Natural killer cell (primary cell): Measurements from ENCODE around the gene NOLC1. TPM values are rescaled to one million over a fixed set of nuclear protein-coding genes. Genes with fewer than 3 reads are reported as not detected.

Experiments used
- ATAC-seq, 3 donors: fragments of 150-1000 bp in 2 of 3; fragments of 200-7000 bp in 1 of 3; cut with Tn5 transposase; 1 replicate in 1 of 3; 2 replicates in 2 of 3; pipeline ENCODE4 v1.10.0; 2021; ENCODE audit warnings: mild to moderate bottlenecking in 2 of 3, moderate library complexity in 2 of 3
- DNase-seq, 2 donors: peaks; one replicate each; pipeline versions ENCODE4 v3.0.0 to v3.0.0-alpha.2; 2013 to 2021; ENCODE audit warnings: mixed read lengths in 1 of 2
- H3K27ac ChIP-seq: one replicate; pipeline ENCODE4 v1.5.1; 2013; ENCODE audit warnings: mild to moderate bottlenecking, low read length
- H3K27me3 ChIP-seq: one replicate; pipeline ENCODE4 v1.6.1; 2013; ENCODE audit warnings: low read length; ENCODE audit not compliant: control insufficient read depth, insufficient read depth
- H3K36me3 ChIP-seq: one replicate; pipeline ENCODE4 v1.6.1; 2013; ENCODE audit warnings: low read length; ENCODE audit not compliant: control insufficient read depth, insufficient read depth
- H3K4me1 ChIP-seq: one replicate; pipeline ENCODE4 v1.6.1; 2013; ENCODE audit warnings: low read length; ENCODE audit not compliant: control insufficient read depth, insufficient read depth
- H3K4me3 ChIP-seq: one replicate; pipeline ENCODE4 v1.5.1; 2013; ENCODE audit warnings: low read length
- H3K9me3 ChIP-seq: one replicate; pipeline ENCODE4 v1.6.1; 2013; ENCODE audit warnings: low read length; ENCODE audit not compliant: control insufficient read depth, insufficient read depth
- H3K27ac Mint-ChIP-seq, 2 donors: one replicate each; pipeline ENCODE4 v1.8.0; 2022; ENCODE audit warnings: mild to moderate bottlenecking in 2 of 2, mixed read lengths in 2 of 2, moderate library complexity in 1 of 2
- H3K27me3 Mint-ChIP-seq, 2 donors: one replicate each; pipeline ENCODE4 v1.8.0; 2022; ENCODE audit warnings: low read depth in 2 of 2, mixed read lengths in 2 of 2
- H3K36me3 Mint-ChIP-seq: one replicate; pipeline ENCODE4 v1.8.0; 2022; ENCODE audit warnings: mixed read lengths
- H3K4me1 Mint-ChIP-seq, 2 donors: one replicate each; pipeline ENCODE4 v1.8.0; 2022; ENCODE audit warnings: mixed read lengths in 2 of 2
- H3K4me3 Mint-ChIP-seq: one replicate; pipeline ENCODE4 v1.8.0; 2022; ENCODE audit warnings: mild to moderate bottlenecking, moderate library complexity, mixed read lengths
- H3K9me3 Mint-ChIP-seq, 2 donors: one replicate each; pipeline ENCODE4 v1.8.0; 2022; ENCODE audit warnings: mixed read lengths in 2 of 2
- WGBS: methylation state at CpG from one replicate; pipeline ENCODE4 v1.1.7; 2013; ENCODE audit warnings: missing lambda C conversion rate; ENCODE audit not compliant: insufficient coverage; 5-methylcytosine and 5-hydroxymethylcytosine counted together
- intact Hi-C: fragments of 100-400 bp; cut with micrococcal nuclease; formaldehyde crosslinking; loops from one replicate; pipeline ENCODE4 v1.14.2; 2022
- total RNA-seq, 4 donors: library from RNA; stranded (reverse); fragments of 120-200 nt in 1 of 4; gene quantifications; one replicate each; pipeline versions ENCODE4 v1.2.3 to v1.2.4, GENCODE V29; 2013 to 2022
- TF ChIP-seq, protein P1 (sequence below): fragments of 200-600 bp; IDR thresholded peaks from one replicate; pipeline ENCODE4 v1.8.0; 2022; ENCODE audit warnings: antibody characterized with exemption

Gene NOLC1
- total RNA-seq: 10 to 100 TPM; 42.6 to 47.5 (median 43.4) TPM
- total RNA-seq (2013): 40.1 TPM

DNA sequence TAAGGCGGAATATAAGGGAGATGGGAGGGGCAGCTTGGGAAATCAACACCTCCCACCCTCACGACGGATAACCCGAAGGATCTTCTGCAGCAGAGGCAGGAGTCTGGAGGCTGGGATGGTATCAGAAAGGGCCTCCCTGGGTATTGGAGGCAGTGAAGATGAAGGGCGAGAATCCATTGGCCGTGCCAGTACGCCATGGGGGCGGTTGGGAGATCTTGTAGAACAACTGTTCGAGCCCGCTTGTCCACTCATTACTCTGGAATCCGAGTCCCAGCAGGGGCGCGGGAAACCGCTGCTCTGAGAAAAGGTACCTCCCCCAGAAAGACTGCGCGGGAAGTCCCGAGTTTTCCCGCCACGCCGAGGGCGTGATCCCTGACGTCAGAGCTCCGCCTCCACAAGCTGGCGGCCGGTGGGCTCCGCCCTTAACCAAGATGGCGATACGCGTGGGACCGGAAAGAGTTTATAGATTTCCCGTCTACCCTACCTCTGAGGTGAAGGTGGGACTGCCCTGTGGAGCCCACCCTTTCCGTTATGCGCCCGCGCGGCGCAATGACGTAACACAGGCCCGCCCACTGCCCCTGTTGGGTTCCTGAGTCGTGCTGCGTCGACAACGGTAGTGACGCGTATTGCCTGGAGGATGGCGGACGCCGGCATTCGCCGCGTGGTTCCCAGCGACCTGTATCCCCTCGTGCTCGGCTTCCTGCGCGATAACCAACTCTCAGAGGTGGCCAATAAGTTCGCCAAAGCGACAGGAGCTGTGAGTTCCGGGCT lies at the start of gene NOLC1:
Gene NOLC1 (plus strand): TSS at position 616 of the 771 bp plus-strand sequence. CDS start 22 bp downstream, at position 638.
- Mint-ChIP-seq H3K27ac (peak within 1 kb of the TSS; percentile 93 to 97), H3K9me3 (no peaks in the 10 kb centered on the region), H3K27me3 (no peaks in the 10 kb centered on the region), H3K4me1 (peaks cover 20 to 31% of the 10 kb centered on the region in 2 donors), H3K4me3 (peak within 1 kb of the TSS; percentile 93), H3K36me3 (peaks cover 15% of the 10 kb centered on the region)
- Histone ChIP-seq H3K27ac (peak within 1 kb of the TSS; percentile 97), H3K36me3 (peaks cover 34% of the 10 kb centered on the region), H3K27me3 (no peaks in the 10 kb centered on the region), H3K4me3 (peak within 1 kb of the TSS; percentile 90), H3K4me1 (peaks cover 24% of the 10 kb centered on the region), H3K9me3 (no peaks in the 10 kb centered on the region)
- TF ChIP-seq, protein P1, sequence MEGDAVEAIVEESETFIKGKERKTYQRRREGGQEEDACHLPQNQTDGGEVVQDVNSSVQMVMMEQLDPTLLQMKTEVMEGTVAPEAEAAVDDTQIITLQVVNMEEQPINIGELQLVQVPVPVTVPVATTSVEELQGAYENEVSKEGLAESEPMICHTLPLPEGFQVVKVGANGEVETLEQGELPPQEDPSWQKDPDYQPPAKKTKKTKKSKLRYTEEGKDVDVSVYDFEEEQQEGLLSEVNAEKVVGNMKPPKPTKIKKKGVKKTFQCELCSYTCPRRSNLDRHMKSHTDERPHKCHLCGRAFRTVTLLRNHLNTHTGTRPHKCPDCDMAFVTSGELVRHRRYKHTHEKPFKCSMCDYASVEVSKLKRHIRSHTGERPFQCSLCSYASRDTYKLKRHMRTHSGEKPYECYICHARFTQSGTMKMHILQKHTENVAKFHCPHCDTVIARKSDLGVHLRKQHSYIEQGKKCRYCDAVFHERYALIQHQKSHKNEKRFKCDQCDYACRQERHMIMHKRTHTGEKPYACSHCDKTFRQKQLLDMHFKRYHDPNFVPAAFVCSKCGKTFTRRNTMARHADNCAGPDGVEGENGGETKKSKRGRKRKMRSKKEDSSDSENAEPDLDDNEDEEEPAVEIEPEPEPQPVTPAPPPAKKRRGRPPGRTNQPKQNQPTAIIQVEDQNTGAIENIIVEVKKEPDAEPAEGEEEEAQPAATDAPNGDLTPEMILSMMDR: no peak
- intact Hi-C loops: loop anchor here (1.0 to 10.0 kb wide), 9 partner anchors 20 to 351 kb away; partner anchors contain the start of genes ARMH3, GBF1, LDB1 and OGA
- DNase-seq (peak; percentile 100), ATAC-seq (peak; percentile 88 to 97 (median 88))
- WGBS: 8% methylated on average over 57 of the region's 59 CpGs

DNA sequence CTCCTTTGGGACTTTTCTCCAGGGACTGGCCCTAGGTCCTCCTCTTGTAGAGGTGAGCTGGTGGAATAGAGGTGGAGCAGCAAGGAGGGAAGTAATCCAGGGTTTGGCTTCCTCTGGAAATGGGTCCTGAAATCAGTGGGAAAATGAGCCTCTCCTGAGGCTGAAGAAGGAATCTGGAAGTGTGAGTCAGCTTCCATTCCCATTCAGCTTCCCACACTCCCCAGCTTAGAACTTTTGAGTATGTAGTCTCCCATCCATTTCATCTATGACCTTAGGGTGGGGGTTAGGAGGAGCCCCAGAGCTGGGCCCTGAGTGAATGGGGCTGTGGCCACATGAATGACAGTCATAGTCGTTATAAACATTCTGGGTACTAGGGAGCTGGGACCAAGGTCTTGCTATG lies 49.8 kb upstream of the NOLC1 start:
- H3K4me3 ChIP-seq: no peak overlapping the region
- DNase-seq (no peak), ATAC-seq (no peak)
- H3K27me3 ChIP-seq: no peaks in the 10 kb centered on the region
- WGBS: 76% methylated on average over 1 of the region's 1 CpG
- Mint-ChIP-seq H3K9me3 (no peaks in the 10 kb centered on the region), H3K36me3 (no peaks in the 10 kb centered on the region), H3K27ac (no peak overlapping the region), H3K27me3 (no peaks in the 10 kb centered on the region), H3K4me3 (no peak overlapping the region), H3K4me1 (peaks cover 9 to 22% of the 10 kb centered on the region in 2 donors)
- peaks cover 13% of the 10 kb centered on the region for H3K36me3 ChIP-seq
- no peak overlapping the region for H3K27ac ChIP-seq
- H3K9me3 ChIP-seq: no peaks in the 10 kb centered on the region
- intact Hi-C loops: no loop called here
- peaks cover 14% of the 10 kb centered on the region for H3K4me1 ChIP-seq
- TF ChIP-seq, protein P1: no peak

DNA sequence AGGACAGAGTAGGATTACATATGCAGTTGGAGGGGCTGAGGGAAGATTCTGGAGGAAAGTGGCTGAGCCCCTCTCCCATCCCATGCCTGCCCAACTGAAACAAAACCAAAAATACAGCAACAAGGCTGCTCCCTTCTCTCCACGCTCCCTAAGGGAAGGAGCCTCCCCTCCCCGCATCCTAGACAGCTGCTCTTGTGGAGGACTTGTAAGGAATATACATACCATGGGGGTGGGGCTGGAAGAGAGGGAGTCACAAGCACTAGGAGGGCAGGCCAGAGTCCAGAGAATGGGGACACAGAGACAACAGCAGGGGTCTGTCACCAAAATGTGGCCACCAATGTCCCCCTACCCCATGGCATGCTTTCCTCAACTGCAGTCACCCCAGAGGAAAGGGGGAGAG lies 45.2 kb upstream of the NOLC1 start:
- intact Hi-C loops: no loop called here
- H3K36me3 Mint-ChIP-seq: peaks cover 12% of the 10 kb centered on the region

More for the DNA sequence above, 45.2 kb upstream of the NOLC1 start:
- TF ChIP-seq, protein P1: no peak
- Histone ChIP-seq H3K4me1 (peaks cover 14% of the 10 kb centered on the region), H3K9me3 (no peaks in the 10 kb centered on the region), H3K36me3 (peaks cover 50% of the 10 kb centered on the region), H3K27me3 (no peaks in the 10 kb centered on the region), H3K27ac (no peak overlapping the region), H3K4me3 (no peak overlapping the region)
- WGBS: 80% methylated on average over 1 of the region's 2 CpGs
- H3K27ac Mint-ChIP-seq: peak overlapping the region in 1 of 2 donors; percentile 73
- H3K9me3 Mint-ChIP-seq: no peaks in the 10 kb centered on the region
- no peaks in the 10 kb centered on the region for H3K27me3 Mint-ChIP-seq
- ATAC-seq: no peak
- peaks cover 12 to 33% of the 10 kb centered on the region in 2 donors for H3K4me1 Mint-ChIP-seq
- no peak overlapping the region for H3K4me3 Mint-ChIP-seq
- no peak for DNase-seq
